ENCODE data around the gene ZNF79.

- TF ChIP-seq, protein P1, sequence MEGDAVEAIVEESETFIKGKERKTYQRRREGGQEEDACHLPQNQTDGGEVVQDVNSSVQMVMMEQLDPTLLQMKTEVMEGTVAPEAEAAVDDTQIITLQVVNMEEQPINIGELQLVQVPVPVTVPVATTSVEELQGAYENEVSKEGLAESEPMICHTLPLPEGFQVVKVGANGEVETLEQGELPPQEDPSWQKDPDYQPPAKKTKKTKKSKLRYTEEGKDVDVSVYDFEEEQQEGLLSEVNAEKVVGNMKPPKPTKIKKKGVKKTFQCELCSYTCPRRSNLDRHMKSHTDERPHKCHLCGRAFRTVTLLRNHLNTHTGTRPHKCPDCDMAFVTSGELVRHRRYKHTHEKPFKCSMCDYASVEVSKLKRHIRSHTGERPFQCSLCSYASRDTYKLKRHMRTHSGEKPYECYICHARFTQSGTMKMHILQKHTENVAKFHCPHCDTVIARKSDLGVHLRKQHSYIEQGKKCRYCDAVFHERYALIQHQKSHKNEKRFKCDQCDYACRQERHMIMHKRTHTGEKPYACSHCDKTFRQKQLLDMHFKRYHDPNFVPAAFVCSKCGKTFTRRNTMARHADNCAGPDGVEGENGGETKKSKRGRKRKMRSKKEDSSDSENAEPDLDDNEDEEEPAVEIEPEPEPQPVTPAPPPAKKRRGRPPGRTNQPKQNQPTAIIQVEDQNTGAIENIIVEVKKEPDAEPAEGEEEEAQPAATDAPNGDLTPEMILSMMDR (IDR thresholded peaks at IDR 0.05) = no peak
- TF ChIP-seq POLR2A (IDR thresholded peaks at IDR 0.05) (no peak), EP300 (IDR thresholded peaks at IDR 0.05) (no peak)
These were observed 4.2 kb downstream of the ZNF79 start for GRCh38 chr9:127428348-127428747.
